Measurements from ENCODE around the gene NFKB1.

NFKB1 gene, protein sequence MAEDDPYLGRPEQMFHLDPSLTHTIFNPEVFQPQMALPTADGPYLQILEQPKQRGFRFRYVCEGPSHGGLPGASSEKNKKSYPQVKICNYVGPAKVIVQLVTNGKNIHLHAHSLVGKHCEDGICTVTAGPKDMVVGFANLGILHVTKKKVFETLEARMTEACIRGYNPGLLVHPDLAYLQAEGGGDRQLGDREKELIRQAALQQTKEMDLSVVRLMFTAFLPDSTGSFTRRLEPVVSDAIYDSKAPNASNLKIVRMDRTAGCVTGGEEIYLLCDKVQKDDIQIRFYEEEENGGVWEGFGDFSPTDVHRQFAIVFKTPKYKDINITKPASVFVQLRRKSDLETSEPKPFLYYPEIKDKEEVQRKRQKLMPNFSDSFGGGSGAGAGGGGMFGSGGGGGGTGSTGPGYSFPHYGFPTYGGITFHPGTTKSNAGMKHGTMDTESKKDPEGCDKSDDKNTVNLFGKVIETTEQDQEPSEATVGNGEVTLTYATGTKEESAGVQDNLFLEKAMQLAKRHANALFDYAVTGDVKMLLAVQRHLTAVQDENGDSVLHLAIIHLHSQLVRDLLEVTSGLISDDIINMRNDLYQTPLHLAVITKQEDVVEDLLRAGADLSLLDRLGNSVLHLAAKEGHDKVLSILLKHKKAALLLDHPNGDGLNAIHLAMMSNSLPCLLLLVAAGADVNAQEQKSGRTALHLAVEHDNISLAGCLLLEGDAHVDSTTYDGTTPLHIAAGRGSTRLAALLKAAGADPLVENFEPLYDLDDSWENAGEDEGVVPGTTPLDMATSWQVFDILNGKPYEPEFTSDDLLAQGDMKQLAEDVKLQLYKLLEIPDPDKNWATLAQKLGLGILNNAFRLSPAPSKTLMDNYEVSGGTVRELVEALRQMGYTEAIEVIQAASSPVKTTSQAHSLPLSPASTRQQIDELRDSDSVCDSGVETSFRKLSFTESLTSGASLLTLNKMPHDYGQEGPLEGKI

DNA sequence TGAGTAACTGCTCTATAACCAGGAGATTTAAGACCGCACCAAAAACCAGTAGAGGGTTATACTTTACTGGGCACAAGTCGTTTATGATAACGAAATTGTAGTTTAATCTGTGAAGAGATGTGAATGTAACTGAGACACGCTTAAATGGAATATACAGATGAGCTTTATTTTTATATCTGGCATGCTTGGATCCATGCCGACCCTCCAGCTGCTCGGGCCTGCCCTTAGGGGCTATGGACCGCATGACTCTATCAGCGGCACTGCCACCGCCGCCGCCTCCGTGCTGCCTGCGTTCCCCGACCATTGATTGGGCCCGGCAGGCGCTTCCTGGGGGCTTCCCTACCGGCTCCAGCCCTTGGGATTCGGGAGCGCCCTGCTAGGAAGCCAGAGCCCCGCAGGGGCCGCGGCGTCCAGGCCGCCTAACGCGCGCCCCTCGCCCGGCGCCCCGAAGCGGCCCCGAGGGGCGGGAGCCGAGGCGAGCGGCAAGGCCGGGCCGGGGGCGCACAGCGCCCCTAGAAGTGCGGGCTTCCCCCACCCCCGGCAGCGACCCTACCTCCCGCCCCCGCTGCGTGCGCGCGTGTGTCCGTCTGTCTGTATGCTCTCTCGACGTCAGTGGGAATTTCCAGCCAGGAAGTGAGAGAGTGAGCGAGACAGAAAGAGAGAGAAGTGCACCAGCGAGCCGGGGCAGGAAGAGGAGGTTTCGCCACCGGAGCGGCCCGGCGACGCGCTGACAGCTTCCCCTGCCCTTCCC is at the start of gene NFKB1:
NFKB1 (plus strand) TSS at position 664 of the 751 bp plus-strand sequence. CDS start 24,160 bp downstream, outside the sequence.
- Histone ChIP-seq H3K27me3 (ENCODE audit: control insufficient read depth, insufficient read depth, low read length) (no peaks in the 10 kb centered on the region), H3K9ac (peak within 1 kb of the TSS; percentile 73), H3K27ac (peak within 1 kb of the TSS; percentile 97), H3K4me3 (ENCODE audit: low read depth, low read length) (peak within 1 kb of the TSS; percentile 92), H3K9me3 (ENCODE audit: control insufficient read depth, low read length) (no peaks in the 10 kb centered on the region), H3K36me3 (ENCODE audit: control insufficient read depth, insufficient read depth, low read length) (no peaks in the 10 kb centered on the region), H3K4me2 (ENCODE audit: low read length) (peak within 1 kb of the TSS; percentile 85), H3K4me1 (peaks cover 2% of the 10 kb centered on the region), H3K79me2 (peaks cover 9% of the 10 kb centered on the region), H2AFZ (peak within 1 kb of the TSS; percentile 96)
- TF ChIP-seq, protein P1, sequence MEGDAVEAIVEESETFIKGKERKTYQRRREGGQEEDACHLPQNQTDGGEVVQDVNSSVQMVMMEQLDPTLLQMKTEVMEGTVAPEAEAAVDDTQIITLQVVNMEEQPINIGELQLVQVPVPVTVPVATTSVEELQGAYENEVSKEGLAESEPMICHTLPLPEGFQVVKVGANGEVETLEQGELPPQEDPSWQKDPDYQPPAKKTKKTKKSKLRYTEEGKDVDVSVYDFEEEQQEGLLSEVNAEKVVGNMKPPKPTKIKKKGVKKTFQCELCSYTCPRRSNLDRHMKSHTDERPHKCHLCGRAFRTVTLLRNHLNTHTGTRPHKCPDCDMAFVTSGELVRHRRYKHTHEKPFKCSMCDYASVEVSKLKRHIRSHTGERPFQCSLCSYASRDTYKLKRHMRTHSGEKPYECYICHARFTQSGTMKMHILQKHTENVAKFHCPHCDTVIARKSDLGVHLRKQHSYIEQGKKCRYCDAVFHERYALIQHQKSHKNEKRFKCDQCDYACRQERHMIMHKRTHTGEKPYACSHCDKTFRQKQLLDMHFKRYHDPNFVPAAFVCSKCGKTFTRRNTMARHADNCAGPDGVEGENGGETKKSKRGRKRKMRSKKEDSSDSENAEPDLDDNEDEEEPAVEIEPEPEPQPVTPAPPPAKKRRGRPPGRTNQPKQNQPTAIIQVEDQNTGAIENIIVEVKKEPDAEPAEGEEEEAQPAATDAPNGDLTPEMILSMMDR (IDR thresholded peaks at IDR 0.05) = no peak

DNA sequence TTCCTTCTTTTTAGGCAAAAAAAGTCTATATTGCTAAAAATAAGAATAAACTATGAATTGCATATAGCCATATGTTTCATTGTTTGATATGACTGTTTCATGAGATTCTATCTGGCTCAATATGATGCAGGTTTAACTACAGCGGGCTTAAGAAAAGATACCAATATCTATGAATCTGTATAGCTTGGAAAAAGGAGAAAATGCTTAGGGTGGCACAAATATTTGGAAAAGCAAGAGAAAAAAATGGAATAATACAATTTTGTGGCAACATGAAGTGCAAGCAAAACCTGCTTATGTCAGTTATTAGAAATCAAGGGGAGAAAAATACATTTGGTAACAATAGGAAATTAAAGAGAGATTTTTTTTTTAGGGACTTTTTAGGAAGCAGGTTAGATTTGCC is 48.3 kb upstream of the NFKB1 start:
- no peaks in the 10 kb centered on the region for H3K27me3 ChIP-seq (ENCODE audit: control insufficient read depth, insufficient read depth, low read length)
- H3K4me1 ChIP-seq = no peaks in the 10 kb centered on the region
- no peak overlapping the region for H3K9ac ChIP-seq
- no peak overlapping the region for H3K4me2 ChIP-seq (ENCODE audit: low read length)
- H3K4me3 ChIP-seq (ENCODE audit: low read depth, low read length) = no peak overlapping the region
- H3K9me3 ChIP-seq (ENCODE audit: control insufficient read depth, low read length) = no peaks in the 10 kb centered on the region
- H3K36me3 ChIP-seq (ENCODE audit: control insufficient read depth, insufficient read depth, low read length) = no peaks in the 10 kb centered on the region
- no peaks in the 10 kb centered on the region for H3K79me2 ChIP-seq
- no peak overlapping the region for H2AFZ ChIP-seq
- H3K27ac ChIP-seq = no peak overlapping the region
- TF ChIP-seq, protein P1 (IDR thresholded peaks at IDR 0.05) = no peak

DNA sequence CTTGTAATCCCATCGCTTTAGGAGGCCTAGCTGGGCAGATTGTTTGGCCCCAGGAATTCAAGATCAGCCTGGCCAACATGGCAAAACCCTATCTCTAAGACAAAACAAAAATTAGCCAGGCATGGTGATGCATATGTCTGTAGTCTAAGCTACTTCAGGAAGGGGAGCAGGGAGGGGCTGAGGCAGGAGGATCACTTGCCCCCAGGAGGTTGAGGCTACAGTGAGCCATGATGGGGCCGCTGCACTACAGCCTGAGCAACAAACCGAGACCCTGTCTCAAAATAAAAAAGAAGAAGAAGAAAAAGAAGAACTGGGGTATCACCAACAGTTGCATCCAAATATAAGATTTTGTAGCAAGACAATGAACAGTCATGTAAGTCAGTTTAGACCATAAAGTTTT is 47.3 kb upstream of the NFKB1 start:
- Histone ChIP-seq H3K27ac (no peak overlapping the region), H2AFZ (no peak overlapping the region), H3K27me3 (ENCODE audit: control insufficient read depth, insufficient read depth, low read length) (no peaks in the 10 kb centered on the region), H3K79me2 (no peaks in the 10 kb centered on the region), H3K9me3 (ENCODE audit: control insufficient read depth, low read length) (no peaks in the 10 kb centered on the region), H3K9ac (no peak overlapping the region), H3K4me2 (ENCODE audit: low read length) (no peak overlapping the region), H3K4me3 (ENCODE audit: low read depth, low read length) (no peak overlapping the region), H3K4me1 (no peaks in the 10 kb centered on the region), H3K36me3 (ENCODE audit: control insufficient read depth, insufficient read depth, low read length) (no peaks in the 10 kb centered on the region)
- TF ChIP-seq, protein P1 (IDR thresholded peaks at IDR 0.05) = no peak

DNA sequence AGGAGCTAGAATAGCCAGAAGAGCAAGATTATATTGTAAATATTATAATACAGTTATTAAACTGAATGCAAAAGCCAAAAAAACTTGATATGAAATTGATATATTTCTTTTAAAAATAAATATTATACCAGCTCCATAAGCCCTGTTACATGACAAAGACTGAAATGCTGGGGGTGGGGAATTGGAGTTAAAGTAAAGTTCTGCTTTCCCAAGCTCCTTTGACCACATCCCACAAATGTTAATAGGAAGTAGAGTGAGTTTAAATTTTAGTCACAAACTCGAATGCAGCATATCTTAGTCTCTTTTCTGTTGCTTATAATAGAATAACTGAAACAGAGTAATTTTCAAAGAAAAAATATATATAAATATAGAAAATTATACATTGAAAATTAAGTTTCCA is 46.9 kb upstream of the NFKB1 start:
- Histone ChIP-seq H3K4me2 (ENCODE audit: low read length) (no peak overlapping the region), H3K27me3 (ENCODE audit: control insufficient read depth, insufficient read depth, low read length) (no peaks in the 10 kb centered on the region), H3K36me3 (ENCODE audit: control insufficient read depth, insufficient read depth, low read length) (no peaks in the 10 kb centered on the region), H2AFZ (no peak overlapping the region), H3K4me3 (ENCODE audit: low read depth, low read length) (no peak overlapping the region), H3K27ac (no peak overlapping the region), H3K9ac (no peak overlapping the region), H3K9me3 (ENCODE audit: control insufficient read depth, low read length) (no peaks in the 10 kb centered on the region), H3K79me2 (no peaks in the 10 kb centered on the region), H3K4me1 (no peaks in the 10 kb centered on the region)
- TF ChIP-seq, protein P1 (IDR thresholded peaks at IDR 0.05) = no peak
